GM12878 (cell line): ENCODE data around the gene RHBDF2. TPM values are rescaled to one million over a fixed set of nuclear protein-coding genes. Genes with fewer than 3 reads are reported as not detected.

Experiments
- CHD2 ChIP-seq: IDR thresholded peaks from 2 replicates; pipeline ENCODE4 v1.6.1; 2011; ENCODE audit warnings: low read depth, low read length, improper control_type of control experiment, borderline replicate concordance
- CREM ChIP-seq: IDR thresholded peaks from 2 replicates; pipeline ENCODE4 v1.6.1; 2014; ENCODE audit warnings: antibody characterized with exemption, low read depth
- LARP7 ChIP-seq: fragments of 450-650 bp; IDR thresholded peaks from 2 replicates; pipeline ENCODE4 v1.6.1; 2017; ENCODE audit warnings: mild to moderate bottlenecking
- RBBP5 ChIP-seq: fragments of 200-600 bp; sonication (generic); conservative IDR thresholded peaks from 2 replicates; pipeline ENCODE4 v1.6.1; 2016
- SMC3 ChIP-seq: IDR thresholded peaks from 2 replicates; pipeline ENCODE4 v1.6.1; 2011; ENCODE audit warnings: low read length, improper control_type of control experiment, borderline replicate concordance
- SUZ12 ChIP-seq: fragments of 200-600 bp; sonication (generic); IDR thresholded peaks from one replicate; pipeline ENCODE4 v1.6.1; 2018; ENCODE audit warnings: antibody characterized with exemption, mild to moderate bottlenecking; ENCODE audit not compliant: unreplicated experiment
- TCF12 ChIP-seq: IDR thresholded peaks from 2 replicates; pipeline ENCODE4 v1.6.1; 2011; ENCODE audit warnings: low read depth, mild to moderate bottlenecking, low read length
- polyA plus RNA-seq, 11 experiments: library from polyadenylated mRNA; depleted of rRNA in 4 of 11; unstranded in 6 of 11; stranded (reverse) in 5 of 11; fragments of >200 nt; fragmentation: Nextera tagmentation in 4 of 11; fragmentation: Illumina TruSeq in 1 of 11; extraction: Ambion mirVana in 4 of 11; extraction: Trizol in 1 of 11; gene quantifications; 1 replicate in 1 of 11; 2 replicates in 10 of 11; pipeline versions ENCODE4 v1.2.1 to v1.2.3, GENCODE V29; 2011 to 2016; ENCODE audit warnings: inconsistent platforms in 2 of 11, missing spikeins in 2 of 11, low read depth in 1 of 11
- total RNA-seq, 4 experiments: library from RNA; depleted of rRNA in 3 of 4; stranded (reverse); fragments of >200 nt in 3 of 4; fragmentation: Illumina TruSeq in 1 of 4; extraction: Trizol in 1 of 4; gene quantifications; 2 replicates each; pipeline versions ENCODE4 v1.2.1 to v1.2.3, GENCODE V29; 2013 to 2021
- TF ChIP-seq, protein P1 (sequence below): IDR thresholded peaks from 2 replicates; pipeline ENCODE4 v1.6.1; 2011; ENCODE audit warnings: low read depth, mild to moderate bottlenecking, low read length, moderate library complexity, borderline replicate concordance; ENCODE audit errors: extremely low read depth
- TF ChIP-seq, protein P2 (sequence below): fragments of 450-650 bp; IDR thresholded peaks from 2 replicates; pipeline ENCODE4 v1.6.1; 2016; ENCODE audit warnings: mild to moderate bottlenecking
- TF ChIP-seq, protein P3 (sequence below): IDR thresholded peaks from 2 replicates; pipeline ENCODE4 v1.6.1; 2011; ENCODE audit warnings: low read depth, low read length, improper control_type of control experiment, borderline replicate concordance
- TF ChIP-seq, protein P4 (sequence below): fragments of 450-650 bp; IDR thresholded peaks from 2 replicates; pipeline ENCODE4 v1.6.1; 2017; ENCODE audit warnings: low read depth, mild to moderate bottlenecking, moderate library complexity
- TF ChIP-seq, protein P5 (sequence below): fragments of 450-650 bp; IDR thresholded peaks from 2 replicates; pipeline ENCODE4 v1.6.1; 2018; ENCODE audit warnings: mild to moderate bottlenecking, low read depth, moderate library complexity; ENCODE audit not compliant: partially characterized antibody
- TF ChIP-seq, protein P6 (sequence below): IDR thresholded peaks from 2 replicates; pipeline ENCODE4 v1.6.1; 2012; ENCODE audit warnings: improper control_type of control experiment, low read depth, low read length; ENCODE audit not compliant: insufficient replicate concordance

RHBDF2 gene
- total and polyA plus RNA-seq, 10 of the 15 experiments (the other 5 are each of a cell fraction or from before 2014, with no cell fraction given): 0.97 to 43.0 (median 18.7) TPM

DNA sequence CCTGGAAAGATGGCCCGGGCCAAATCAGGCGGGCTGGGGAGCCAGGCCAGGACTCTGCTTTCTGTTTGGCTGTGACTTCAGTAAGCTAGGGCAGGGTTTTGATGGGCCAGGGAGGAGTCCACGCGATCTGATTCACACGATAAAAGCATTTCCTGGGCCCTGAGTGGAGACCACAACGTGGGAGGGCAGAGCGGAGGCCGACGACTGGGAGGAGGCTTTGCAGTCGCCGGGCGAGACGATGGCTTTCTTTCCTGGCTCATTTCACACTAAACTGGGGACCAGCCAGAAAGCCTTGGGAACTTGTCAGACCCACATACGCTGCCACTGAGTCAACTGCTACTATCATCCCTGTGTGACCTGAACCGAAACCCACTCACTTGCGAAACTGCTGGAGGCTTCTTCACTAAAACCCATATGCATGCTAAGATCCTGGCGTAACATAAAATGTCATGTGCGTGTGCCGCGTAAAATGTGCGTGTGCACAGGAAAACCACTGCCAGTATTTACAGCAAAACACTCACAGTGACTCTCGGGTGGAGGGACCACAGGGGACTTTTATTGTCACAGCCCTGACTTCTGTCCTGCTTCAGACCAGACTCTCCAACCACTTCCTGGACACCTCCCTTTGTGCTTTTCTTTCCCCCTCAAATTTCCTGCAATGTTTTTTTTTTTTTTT, 14.2 kb upstream of the RHBDF2 start (continued):
- no peak for TF ChIP-seq SUZ12
- no peak for TF ChIP-seq SMC3
- TF ChIP-seq TCF12: no peak
- TF ChIP-seq CHD2: peak; percentile 72; the same call in 1 of the 2 replicates
- TF ChIP-seq, protein P1, sequence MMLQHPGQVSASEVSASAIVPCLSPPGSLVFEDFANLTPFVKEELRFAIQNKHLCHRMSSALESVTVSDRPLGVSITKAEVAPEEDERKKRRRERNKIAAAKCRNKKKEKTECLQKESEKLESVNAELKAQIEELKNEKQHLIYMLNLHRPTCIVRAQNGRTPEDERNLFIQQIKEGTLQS: no peak
- TF ChIP-seq, protein P2, sequence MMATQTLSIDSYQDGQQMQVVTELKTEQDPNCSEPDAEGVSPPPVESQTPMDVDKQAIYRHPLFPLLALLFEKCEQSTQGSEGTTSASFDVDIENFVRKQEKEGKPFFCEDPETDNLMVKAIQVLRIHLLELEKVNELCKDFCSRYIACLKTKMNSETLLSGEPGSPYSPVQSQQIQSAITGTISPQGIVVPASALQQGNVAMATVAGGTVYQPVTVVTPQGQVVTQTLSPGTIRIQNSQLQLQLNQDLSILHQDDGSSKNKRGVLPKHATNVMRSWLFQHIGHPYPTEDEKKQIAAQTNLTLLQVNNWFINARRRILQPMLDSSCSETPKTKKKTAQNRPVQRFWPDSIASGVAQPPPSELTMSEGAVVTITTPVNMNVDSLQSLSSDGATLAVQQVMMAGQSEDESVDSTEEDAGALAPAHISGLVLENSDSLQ: no peak
- TF ChIP-seq LARP7: no peak; the same call in 1 of the 2 replicates
- TF ChIP-seq, protein P3, sequence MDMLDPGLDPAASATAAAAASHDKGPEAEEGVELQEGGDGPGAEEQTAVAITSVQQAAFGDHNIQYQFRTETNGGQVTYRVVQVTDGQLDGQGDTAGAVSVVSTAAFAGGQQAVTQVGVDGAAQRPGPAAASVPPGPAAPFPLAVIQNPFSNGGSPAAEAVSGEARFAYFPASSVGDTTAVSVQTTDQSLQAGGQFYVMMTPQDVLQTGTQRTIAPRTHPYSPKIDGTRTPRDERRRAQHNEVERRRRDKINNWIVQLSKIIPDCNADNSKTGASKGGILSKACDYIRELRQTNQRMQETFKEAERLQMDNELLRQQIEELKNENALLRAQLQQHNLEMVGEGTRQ: no peak
- TF ChIP-seq, protein P4, sequence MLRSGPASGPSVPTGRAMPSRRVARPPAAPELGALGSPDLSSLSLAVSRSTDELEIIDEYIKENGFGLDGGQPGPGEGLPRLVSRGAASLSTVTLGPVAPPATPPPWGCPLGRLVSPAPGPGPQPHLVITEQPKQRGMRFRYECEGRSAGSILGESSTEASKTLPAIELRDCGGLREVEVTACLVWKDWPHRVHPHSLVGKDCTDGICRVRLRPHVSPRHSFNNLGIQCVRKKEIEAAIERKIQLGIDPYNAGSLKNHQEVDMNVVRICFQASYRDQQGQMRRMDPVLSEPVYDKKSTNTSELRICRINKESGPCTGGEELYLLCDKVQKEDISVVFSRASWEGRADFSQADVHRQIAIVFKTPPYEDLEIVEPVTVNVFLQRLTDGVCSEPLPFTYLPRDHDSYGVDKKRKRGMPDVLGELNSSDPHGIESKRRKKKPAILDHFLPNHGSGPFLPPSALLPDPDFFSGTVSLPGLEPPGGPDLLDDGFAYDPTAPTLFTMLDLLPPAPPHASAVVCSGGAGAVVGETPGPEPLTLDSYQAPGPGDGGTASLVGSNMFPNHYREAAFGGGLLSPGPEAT: peak; percentile 91
- peak; percentile 30; the same call in 1 of the 2 replicates for TF ChIP-seq CREM
- TF ChIP-seq, protein P5, sequence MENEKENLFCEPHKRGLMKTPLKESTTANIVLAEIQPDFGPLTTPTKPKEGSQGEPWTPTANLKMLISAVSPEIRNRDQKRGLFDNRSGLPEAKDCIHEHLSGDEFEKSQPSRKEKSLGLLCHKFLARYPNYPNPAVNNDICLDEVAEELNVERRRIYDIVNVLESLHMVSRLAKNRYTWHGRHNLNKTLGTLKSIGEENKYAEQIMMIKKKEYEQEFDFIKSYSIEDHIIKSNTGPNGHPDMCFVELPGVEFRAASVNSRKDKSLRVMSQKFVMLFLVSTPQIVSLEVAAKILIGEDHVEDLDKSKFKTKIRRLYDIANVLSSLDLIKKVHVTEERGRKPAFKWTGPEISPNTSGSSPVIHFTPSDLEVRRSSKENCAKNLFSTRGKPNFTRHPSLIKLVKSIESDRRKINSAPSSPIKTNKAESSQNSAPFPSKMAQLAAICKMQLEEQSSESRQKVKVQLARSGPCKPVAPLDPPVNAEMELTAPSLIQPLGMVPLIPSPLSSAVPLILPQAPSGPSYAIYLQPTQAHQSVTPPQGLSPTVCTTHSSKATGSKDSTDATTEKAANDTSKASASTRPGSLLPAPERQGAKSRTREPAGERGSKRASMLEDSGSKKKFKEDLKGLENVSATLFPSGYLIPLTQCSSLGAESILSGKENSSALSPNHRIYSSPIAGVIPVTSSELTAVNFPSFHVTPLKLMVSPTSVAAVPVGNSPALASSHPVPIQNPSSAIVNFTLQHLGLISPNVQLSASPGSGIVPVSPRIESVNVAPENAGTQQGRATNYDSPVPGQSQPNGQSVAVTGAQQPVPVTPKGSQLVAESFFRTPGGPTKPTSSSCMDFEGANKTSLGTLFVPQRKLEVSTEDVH: peak; percentile 50
- no peak for TF ChIP-seq RBBP5
- TF ChIP-seq, protein P6, sequence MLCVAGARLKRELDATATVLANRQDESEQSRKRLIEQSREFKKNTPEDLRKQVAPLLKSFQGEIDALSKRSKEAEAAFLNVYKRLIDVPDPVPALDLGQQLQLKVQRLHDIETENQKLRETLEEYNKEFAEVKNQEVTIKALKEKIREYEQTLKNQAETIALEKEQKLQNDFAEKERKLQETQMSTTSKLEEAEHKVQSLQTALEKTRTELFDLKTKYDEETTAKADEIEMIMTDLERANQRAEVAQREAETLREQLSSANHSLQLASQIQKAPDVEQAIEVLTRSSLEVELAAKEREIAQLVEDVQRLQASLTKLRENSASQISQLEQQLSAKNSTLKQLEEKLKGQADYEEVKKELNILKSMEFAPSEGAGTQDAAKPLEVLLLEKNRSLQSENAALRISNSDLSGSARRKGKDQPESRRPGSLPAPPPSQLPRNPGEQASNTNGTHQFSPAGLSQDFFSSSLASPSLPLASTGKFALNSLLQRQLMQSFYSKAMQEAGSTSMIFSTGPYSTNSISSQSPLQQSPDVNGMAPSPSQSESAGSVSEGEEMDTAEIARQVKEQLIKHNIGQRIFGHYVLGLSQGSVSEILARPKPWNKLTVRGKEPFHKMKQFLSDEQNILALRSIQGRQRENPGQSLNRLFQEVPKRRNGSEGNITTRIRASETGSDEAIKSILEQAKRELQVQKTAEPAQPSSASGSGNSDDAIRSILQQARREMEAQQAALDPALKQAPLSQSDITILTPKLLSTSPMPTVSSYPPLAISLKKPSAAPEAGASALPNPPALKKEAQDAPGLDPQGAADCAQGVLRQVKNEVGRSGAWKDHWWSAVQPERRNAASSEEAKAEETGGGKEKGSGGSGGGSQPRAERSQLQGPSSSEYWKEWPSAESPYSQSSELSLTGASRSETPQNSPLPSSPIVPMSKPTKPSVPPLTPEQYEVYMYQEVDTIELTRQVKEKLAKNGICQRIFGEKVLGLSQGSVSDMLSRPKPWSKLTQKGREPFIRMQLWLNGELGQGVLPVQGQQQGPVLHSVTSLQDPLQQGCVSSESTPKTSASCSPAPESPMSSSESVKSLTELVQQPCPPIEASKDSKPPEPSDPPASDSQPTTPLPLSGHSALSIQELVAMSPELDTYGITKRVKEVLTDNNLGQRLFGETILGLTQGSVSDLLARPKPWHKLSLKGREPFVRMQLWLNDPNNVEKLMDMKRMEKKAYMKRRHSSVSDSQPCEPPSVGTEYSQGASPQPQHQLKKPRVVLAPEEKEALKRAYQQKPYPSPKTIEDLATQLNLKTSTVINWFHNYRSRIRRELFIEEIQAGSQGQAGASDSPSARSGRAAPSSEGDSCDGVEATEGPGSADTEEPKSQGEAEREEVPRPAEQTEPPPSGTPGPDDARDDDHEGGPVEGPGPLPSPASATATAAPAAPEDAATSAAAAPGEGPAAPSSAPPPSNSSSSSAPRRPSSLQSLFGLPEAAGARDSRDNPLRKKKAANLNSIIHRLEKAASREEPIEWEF: peak; percentile 16
